H1 (cell line): ENCODE results near the gene CCDC183. TPM values are rescaled to one million over a fixed set of nuclear protein-coding genes. Genes with fewer than 3 reads are reported as not detected.

Experiments
- EZH2 ChIP-seq: fragments of 200-600 bp; sonication (generic); IDR thresholded peaks from 2 replicates; pipeline ENCODE4 v1.7.1; 2012; ENCODE audit warnings: low read depth, mild to moderate bottlenecking, moderate library complexity, low read length, inconsistent platforms; ENCODE audit not compliant: severe bottlenecking
- KDM5A ChIP-seq: fragments of 200-600 bp; IDR thresholded peaks from 2 replicates; pipeline ENCODE4 v1.7.1; 2012; ENCODE audit warnings: mild to moderate bottlenecking, low read length, inconsistent platforms, mixed read lengths
- RNF2 ChIP-seq: fragments of 200-900, 300-1000 bp; sonication (generic); IDR thresholded peaks from 2 replicates; pipeline ENCODE4 v1.7.1; 2016; ENCODE audit warnings: borderline replicate concordance, low read depth, mild to moderate bottlenecking, antibody characterized with exemption, low read length; ENCODE audit not compliant: poor library complexity, severe bottlenecking; ENCODE audit errors: missing control alignments
- SP4 ChIP-seq: IDR thresholded peaks from 2 replicates; pipeline ENCODE4 v1.6.1; 2012; ENCODE audit warnings: low read length, inconsistent platforms
- YY1 ChIP-seq: IDR thresholded peaks from 2 replicates; pipeline ENCODE4 v1.6.1; 2011; ENCODE audit warnings: low read depth, mild to moderate bottlenecking, low read length
- polyA plus RNA-seq, 7 experiments: library from polyadenylated mRNA; depleted of rRNA in 3 of 7; stranded (reverse) in 5 of 7; unstranded in 2 of 7; fragments of >200 nt in 5 of 7; fragments of 200-250 nt in 2 of 7; gene quantifications; 1 replicate in 5 of 7; 2 replicates in 1 of 7; 4 replicates in 1 of 7; pipeline versions ENCODE4 v1.2.1 to v1.2.3, GENCODE V29; 2011 to 2013; ENCODE audit warnings: missing spikeins in 2 of 7, mixed read lengths in 2 of 7
- total RNA-seq: library from RNA; stranded (reverse); fragmentation: NEBNext Ultra II Directional; extraction: Animal tissue kit (Norgen Biotek cat#: 25700); gene quantifications from 2 replicates; pipeline ENCODE4 v1.2.1, GENCODE V29; 2021

CCDC183 gene
- total and polyA plus RNA-seq, 2 of the 8 experiments (the other 6 are each of a cell fraction or from before 2014, with no cell fraction given) = 0.51 to 1.6 TPM

GRCh38 chr9:136760424-136760823 lies 35.7 kb upstream of the CCDC183 start (continued):
- TF ChIP-seq EZH2 (no peak), YY1 (no peak), KDM5A (no peak), SP4 (no peak), RNF2 (no peak)
